RPMI7951 (cell line): ENCODE results near the gene SLIT3. TPM values are rescaled to one million over a fixed set of nuclear protein-coding genes. Genes with fewer than 3 reads are reported as not detected.
A peak's percentile ranks its signal among the peaks of the same experiment; 100 is the strongest.
"Not testable (repeated sequence)": the region's sequence is repeated elsewhere in the genome, so short reads cannot be mapped to it uniquely, and the experiment has no call there.

Experiments
- DNase-seq: peaks from one replicate; pipeline ENCODE4 v3.0.0-alpha.2; 2012; ENCODE audit warnings: low read depth
- total RNA-seq: library from RNA; depleted of rRNA; stranded (reverse); fragments of >200 nt; shearing (Covaris generic); gene quantifications from 2 replicates; pipeline ENCODE4 v1.2.3, GENCODE V29; 2014

SLIT3 gene
- total RNA-seq, 1 experiment from 2014 or later, result 0.72 TPM

- no peak for DNase-seq
Measured at GRCh38 chr5:169219351-169219750, 81.6 kb downstream of the SLIT3 start.

GRCh38 chr5:169218861-169219260 lies 82.1 kb downstream of the SLIT3 start:
- peak; percentile 66 for DNase-seq

- no peak for DNase-seq
Measured at GRCh38 chr5:169218176-169218575, 82.8 kb downstream of the SLIT3 start.

GRCh38 chr5:169216866-169217265 lies 84.1 kb downstream of the SLIT3 start:
- DNase-seq, result peak; percentile 50

- peak; percentile 28 for DNase-seq
Measured at GRCh38 chr5:169213479-169213878, 87.5 kb downstream of the SLIT3 start.

GRCh38 chr5:169211761-169212160 lies 89.2 kb downstream of the SLIT3 start:
- not testable (repeated sequence) for DNase-seq

- DNase-seq, result no peak
Measured at GRCh38 chr5:169204788-169205400, 96.0 kb downstream of the SLIT3 start.

GRCh38 chr5:169202969-169203368 lies 98.0 kb downstream of the SLIT3 start:
- no peak for DNase-seq

GRCh38 chr5:169201597-169201996 lies 99.3 kb downstream of the SLIT3 start:
- no peak for DNase-seq

- DNase-seq, result no peak
Measured at GRCh38 chr5:169200125-169200778, 100.7 kb downstream of the SLIT3 start.

GRCh38 chr5:169197343-169197742 lies 103.6 kb downstream of the SLIT3 start:
- DNase-seq, result no peak

GRCh38 chr5:169196059-169196458 lies 104.9 kb downstream of the SLIT3 start:
- no peak for DNase-seq

- peak; percentile 29 for DNase-seq
Measured at GRCh38 chr5:169195601-169196000, 105.3 kb downstream of the SLIT3 start.

- DNase-seq, result no peak
Measured at GRCh38 chr5:169192536-169192935, 108.4 kb downstream of the SLIT3 start.

GRCh38 chr5:169190849-169191248 lies 110.1 kb downstream of the SLIT3 start:
- DNase-seq, result no peak

- DNase-seq, result no peak
Measured at GRCh38 chr5:169185626-169186025, 115.3 kb downstream of the SLIT3 start.

GRCh38 chr5:169183576-169183975 lies 117.4 kb downstream of the SLIT3 start:
- peak; percentile 46 for DNase-seq

GRCh38 chr5:169182797-169183196 lies 118.1 kb downstream of the SLIT3 start:
- no peak for DNase-seq

- no peak for DNase-seq
Measured at GRCh38 chr5:169181814-169182213, 119.1 kb downstream of the SLIT3 start.

GRCh38 chr5:169178754-169179153 lies 122.2 kb downstream of the SLIT3 start:
- no peak for DNase-seq

- DNase-seq, result no peak
Measured at GRCh38 chr5:169178274-169178673, 122.7 kb downstream of the SLIT3 start.

- DNase-seq, result no peak
Measured at GRCh38 chr5:169176709-169177694, 123.9 kb downstream of the SLIT3 start.
